ENCODE data around the gene ASCC2.

ASCC2 gene

GRCh38 chr22:29816980-29817379 lies 21.1 kb downstream of the ASCC2 start:
- no peak for DNase-seq (ENCODE audit: low read depth in 3 of 3)

GRCh38 chr22:29816539-29816938 lies 21.5 kb downstream of the ASCC2 start:
- no peak for DNase-seq (ENCODE audit: low read depth in 3 of 3)

- no peak for DNase-seq (ENCODE audit: low read depth in 3 of 3)
Measured at GRCh38 chr22:29816128-29816527, 21.9 kb downstream of the ASCC2 start.

- no peak for DNase-seq (ENCODE audit: low read depth in 3 of 3)
Measured at GRCh38 chr22:29815580-29815979, 22.5 kb downstream of the ASCC2 start.

GRCh38 chr22:29814003-29814402 lies 24.1 kb downstream of the ASCC2 start:
- DNase-seq (ENCODE audit: low read depth in 3 of 3) = no peak

GRCh38 chr22:29813563-29813962 lies 24.5 kb downstream of the ASCC2 start:
- no peak for DNase-seq (ENCODE audit: low read depth in 3 of 3)

GRCh38 chr22:29813126-29813525 lies 24.9 kb downstream of the ASCC2 start:
- DNase-seq (ENCODE audit: low read depth in 3 of 3) = no peak

- DNase-seq (ENCODE audit: low read depth in 3 of 3) = no peak
Measured at GRCh38 chr22:29811377-29811776, 26.7 kb downstream of the ASCC2 start.

- no peak for DNase-seq (ENCODE audit: low read depth in 3 of 3)
Measured at GRCh38 chr22:29810216-29810615, 27.9 kb downstream of the ASCC2 start.

GRCh38 chr22:29806196-29806595 lies 31.9 kb downstream of the ASCC2 start:
- no peak for DNase-seq (ENCODE audit: low read depth in 3 of 3)

GRCh38 chr22:29804985-29805384 lies 33.1 kb downstream of the ASCC2 start:
- no peak for DNase-seq (ENCODE audit: low read depth in 3 of 3)

GRCh38 chr22:29803190-29803589 lies 34.9 kb downstream of the ASCC2 start:
- DNase-seq (ENCODE audit: low read depth in 3 of 3) = no peak

GRCh38 chr22:29801796-29802195 lies 36.3 kb downstream of the ASCC2 start:
- no peak for DNase-seq (ENCODE audit: low read depth in 3 of 3)

- no peak for DNase-seq (ENCODE audit: low read depth in 3 of 3)
Measured at GRCh38 chr22:29801153-29801552, 36.9 kb downstream of the ASCC2 start.

GRCh38 chr22:29799217-29799680 lies 38.8 kb downstream of the ASCC2 start:
- DNase-seq (ENCODE audit: low read depth in 3 of 3) = no peak

GRCh38 chr22:29798801-29799200 lies 39.3 kb downstream of the ASCC2 start:
- no peak for DNase-seq (ENCODE audit: low read depth in 3 of 3)

- DNase-seq (ENCODE audit: low read depth in 3 of 3) = no peak
Measured at GRCh38 chr22:29798318-29798717, 39.8 kb downstream of the ASCC2 start.

- DNase-seq (ENCODE audit: low read depth in 3 of 3) = no peak
Measured at GRCh38 chr22:29797351-29797750, 40.7 kb downstream of the ASCC2 start.

GRCh38 chr22:29795663-29796062 lies 42.4 kb downstream of the ASCC2 start:
- DNase-seq (ENCODE audit: low read depth in 3 of 3) = no peak

- DNase-seq (ENCODE audit: low read depth in 3 of 3) = no peak
Measured at GRCh38 chr22:29793396-29793795, 44.7 kb downstream of the ASCC2 start.

- DNase-seq (ENCODE audit: low read depth in 3 of 3) = no peak
Measured at GRCh38 chr22:29790061-29790460, 48.0 kb downstream of the ASCC2 start.

GRCh38 chr22:29788339-29789279 lies 49.5 kb downstream of the ASCC2 start:
- no peak for DNase-seq (ENCODE audit: low read depth in 3 of 3)

- no peak for DNase-seq (ENCODE audit: low read depth in 3 of 3)
Measured at GRCh38 chr22:29787371-29787980, 50.6 kb downstream of the ASCC2 start.
